Stimulated activated CD4-positive, alpha-beta T cell treated with anti-CD3 and anti-CD28 coated beads, Interleukin-1b, Interleukin-23, amount 100 ng/mL, for 1 hour (primary cell): ENCODE measurements around the gene HLA-DPA1.
"Not testable (repeated sequence)": the region's sequence is repeated elsewhere in the genome, so short reads cannot be mapped to it uniquely, and the experiment has no call there.

Experiments
- DNase-seq, 2 donors: peaks; one replicate each; pipeline ENCODE4 v3.0.0-alpha.2; 2020; ENCODE audit warnings: low read depth in 2 of 2

Gene HLA-DPA1

GRCh38 chr6:33064723-33065122, 8.7 kb downstream of the HLA-DPA1 start:
- DNase-seq: no peak

DNA sequence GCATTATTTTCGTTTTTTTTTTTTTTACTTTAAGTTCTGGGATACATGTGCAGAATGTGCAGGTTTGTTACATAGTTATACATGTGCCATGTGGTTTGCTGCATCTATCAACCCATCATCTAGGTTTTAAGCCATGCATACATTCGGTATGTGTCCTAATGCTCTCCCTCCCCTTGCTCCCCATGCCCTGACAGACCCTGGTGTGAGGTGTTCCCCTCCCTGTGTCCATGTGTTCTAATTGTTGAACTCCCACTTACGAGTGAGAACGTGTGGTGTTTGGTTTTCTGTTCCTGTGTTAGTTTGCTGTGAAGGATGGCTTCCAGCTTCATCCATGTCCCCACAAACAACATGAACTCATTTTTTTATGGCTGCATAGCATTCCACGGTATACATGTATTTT, 10.0 kb downstream of the HLA-DPA1 start:
- not testable (repeated sequence) for DNase-seq

GRCh38 chr6:33061987-33062386, 11.5 kb downstream of the HLA-DPA1 start:
- DNase-seq: no peak

DNA sequence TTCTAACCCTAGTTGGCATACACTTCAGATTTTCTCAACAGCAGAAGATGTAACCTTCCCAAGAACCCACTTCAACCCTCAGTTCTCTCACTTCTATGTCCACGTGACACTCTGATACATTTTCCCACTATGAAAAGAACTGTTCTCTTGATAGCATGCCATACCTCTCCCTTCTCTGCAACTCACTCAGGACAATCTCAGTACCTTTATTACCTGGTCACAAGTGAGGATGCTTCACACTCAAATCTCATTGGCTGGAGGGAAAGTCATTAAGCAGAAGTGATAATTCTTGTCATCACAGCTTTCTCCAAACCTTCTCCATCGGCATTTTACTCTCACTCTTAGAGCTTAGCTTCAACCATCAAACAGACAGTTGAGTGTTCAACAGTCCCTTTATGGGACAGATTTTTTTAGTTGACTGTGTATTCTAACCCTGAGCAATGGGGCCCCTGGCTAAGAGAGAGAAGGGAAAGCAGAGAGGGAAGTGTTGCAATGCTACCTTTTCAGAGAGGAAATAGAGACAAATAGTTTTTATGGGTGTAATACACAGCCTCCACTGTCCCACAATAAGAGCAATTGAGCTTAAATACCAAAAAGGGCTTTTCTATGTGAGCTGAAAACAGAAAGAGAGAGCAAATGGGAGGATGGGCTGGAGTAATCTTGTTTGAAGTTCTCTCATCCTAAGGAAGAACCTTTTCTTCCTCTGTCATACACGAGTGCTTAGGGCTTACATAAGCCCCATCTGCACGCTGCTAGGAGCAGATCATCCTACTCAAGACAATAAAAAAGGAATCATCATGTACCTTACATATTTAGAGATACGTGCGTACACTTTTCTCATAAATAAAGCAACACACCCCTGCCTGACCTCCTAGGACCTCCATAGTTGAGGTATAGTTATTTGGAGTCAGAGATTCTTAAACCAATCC, 16.0 kb downstream of the HLA-DPA1 start:
- DNase-seq: no peak

GRCh38 chr6:33053230-33053629, 20.2 kb downstream of the HLA-DPA1 start:
- DNase-seq: no peak

GRCh38 chr6:33052627-33053026, 20.8 kb downstream of the HLA-DPA1 start:
- no peak for DNase-seq

GRCh38 chr6:33050014-33050810, 23.2 kb downstream of the HLA-DPA1 start:
- DNase-seq: no peak

GRCh38 chr6:33049323-33050013, 24.0 kb downstream of the HLA-DPA1 start:
- DNase-seq: no peak

DNA sequence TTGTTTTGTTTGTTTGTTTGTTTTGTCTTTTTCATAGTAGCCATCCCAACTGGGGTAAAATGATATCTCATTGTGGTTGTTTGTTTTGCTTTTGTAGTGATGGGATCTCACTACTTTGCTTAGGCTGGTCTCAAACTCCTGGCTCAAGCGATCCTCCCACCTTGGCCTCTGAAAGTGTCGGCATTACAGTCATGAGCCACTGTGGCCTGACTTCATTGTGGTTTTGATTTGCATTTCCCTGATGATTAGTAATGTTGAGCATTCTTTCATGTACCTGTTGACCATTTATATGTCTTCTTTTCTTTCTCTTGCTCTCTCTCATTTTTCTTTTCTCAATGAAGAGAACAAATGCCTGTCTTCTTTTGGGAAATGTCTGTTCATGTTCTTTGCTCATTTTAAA, 33.3 kb downstream of the HLA-DPA1 start:
- DNase-seq: no peak

DNA sequence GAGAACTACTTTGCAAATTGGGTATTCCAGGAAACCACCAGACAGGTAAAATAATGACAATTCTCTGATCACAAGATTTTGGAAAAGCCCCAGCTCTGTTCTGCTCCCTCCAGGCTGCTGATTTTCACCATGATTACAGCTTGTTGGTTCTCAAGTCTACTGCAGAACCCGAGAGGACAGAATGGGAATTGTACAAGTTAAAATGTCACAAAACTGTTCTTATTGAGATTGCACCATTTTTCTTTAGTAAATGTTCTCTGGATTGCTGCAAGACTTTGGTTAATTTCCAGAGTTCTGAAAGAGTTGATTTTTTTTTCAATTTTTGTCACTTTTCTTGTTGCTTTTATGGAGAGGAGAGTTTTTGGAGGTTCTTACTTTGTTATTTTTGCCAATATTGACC, 36.9 kb downstream of the HLA-DPA1 start:
- DNase-seq: no peak

GRCh38 chr6:33034554-33034953, 38.9 kb downstream of the HLA-DPA1 start:
- no peak for DNase-seq

GRCh38 chr6:33030245-33030644, 43.2 kb downstream of the HLA-DPA1 start:
- no peak for DNase-seq

- no peak for DNase-seq
Observed at GRCh38 chr6:33029328-33030184, 43.9 kb downstream of the HLA-DPA1 start.

DNA sequence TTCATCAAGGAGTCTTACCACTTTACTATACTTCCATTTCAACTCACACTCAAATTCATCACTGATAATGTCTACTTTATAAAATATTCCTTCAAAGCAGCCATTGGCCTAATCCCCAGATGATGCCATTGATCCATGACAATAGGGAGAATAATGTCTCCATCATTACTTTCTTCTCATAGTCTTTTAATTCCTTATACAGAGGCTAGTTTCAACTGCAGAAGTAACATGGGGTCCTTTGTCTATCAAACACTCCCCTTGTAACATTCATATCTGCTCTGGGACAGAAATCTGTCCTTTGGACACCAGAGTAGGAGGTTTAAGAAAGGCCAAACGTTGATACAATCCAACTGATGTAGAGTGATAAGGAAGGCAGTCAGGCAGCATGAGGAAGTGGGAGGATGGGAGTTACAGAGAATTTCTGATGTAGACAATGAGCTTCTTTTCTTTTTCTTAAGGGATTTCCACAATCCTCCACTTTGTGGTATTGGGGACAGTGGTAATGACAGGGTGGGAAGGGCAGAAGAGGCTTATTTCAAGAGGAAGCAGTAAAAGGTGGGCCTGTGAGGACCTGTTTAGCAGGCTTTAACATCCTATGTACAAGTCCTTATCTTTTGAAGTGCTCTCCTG, 45.1 kb downstream of the HLA-DPA1 start:
- DNase-seq: no peak

GRCh38 chr6:33024521-33024920, 48.9 kb downstream of the HLA-DPA1 start:
- DNase-seq: no peak

DNA sequence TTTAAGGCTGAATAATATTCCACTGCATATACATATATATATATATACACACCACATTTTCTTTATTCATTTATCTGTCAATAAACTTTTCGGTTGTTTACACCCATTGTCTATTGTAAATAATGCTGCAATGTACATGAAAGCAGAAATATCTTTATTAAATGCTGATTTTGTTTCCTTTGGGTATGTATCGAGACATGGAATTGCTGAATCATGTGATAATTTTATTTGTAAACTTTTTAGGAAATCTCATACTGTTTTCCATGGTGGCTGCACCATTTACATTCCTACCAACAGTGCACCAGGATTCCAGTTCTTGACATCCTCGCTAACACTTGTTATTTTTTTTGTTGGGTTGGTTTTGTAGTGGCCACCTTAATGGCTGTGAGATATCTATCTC, 49.9 kb downstream of the HLA-DPA1 start:
- DNase-seq: no peak

- no peak for DNase-seq
Observed at GRCh38 chr6:33021917-33022316, 51.5 kb downstream of the HLA-DPA1 start.

GRCh38 chr6:33019372-33019771, 54.1 kb downstream of the HLA-DPA1 start:
- DNase-seq: no peak

DNA sequence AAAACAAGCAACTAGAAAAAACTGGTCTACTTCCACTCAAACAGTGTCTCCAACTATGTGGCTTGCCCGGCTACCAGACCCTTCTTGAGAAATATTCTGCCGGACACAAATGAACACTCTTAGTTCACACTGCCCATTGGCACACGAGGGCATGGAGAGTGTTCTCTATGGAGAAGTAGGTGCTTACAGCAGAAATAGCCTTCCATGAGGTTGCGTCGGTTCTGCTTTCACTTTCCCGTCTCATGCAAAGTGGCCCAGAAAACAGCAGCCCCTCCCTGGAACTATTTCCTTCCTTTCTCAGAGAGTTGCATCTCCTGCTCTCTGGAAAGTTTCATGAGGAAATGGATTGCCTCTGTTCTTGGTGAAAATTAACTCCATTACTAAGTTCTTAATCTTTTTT, 54.5 kb downstream of the HLA-DPA1 start:
- DNase-seq: no peak

DNA sequence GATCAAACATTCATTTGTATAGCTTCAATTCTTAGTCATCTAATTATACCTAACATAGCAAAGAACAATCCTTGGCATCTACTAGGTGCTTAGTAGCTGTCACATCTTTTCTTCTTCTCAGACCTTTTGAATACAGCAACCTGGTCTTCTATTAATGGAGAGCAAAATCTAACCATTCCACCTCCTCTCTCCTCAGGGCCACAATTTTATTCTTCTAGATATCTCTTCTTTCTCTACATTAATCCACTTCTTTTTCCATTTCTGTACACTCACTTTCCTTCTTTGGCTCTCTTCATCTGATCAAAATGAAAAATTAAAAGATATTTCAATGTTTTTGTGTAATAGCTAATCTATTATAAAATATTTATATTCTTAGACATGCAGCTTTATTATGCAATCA, 55.0 kb downstream of the HLA-DPA1 start:
- no peak for DNase-seq
